ENCODE results near the gene JUN. TPM values are rescaled to one million over a fixed set of nuclear protein-coding genes. Genes with fewer than 3 reads are reported as not detected.

Gene JUN
- total and polyA plus RNA-seq, 4 donors: 15.0 to 29.8 (median 17.5) TPM

DNA sequence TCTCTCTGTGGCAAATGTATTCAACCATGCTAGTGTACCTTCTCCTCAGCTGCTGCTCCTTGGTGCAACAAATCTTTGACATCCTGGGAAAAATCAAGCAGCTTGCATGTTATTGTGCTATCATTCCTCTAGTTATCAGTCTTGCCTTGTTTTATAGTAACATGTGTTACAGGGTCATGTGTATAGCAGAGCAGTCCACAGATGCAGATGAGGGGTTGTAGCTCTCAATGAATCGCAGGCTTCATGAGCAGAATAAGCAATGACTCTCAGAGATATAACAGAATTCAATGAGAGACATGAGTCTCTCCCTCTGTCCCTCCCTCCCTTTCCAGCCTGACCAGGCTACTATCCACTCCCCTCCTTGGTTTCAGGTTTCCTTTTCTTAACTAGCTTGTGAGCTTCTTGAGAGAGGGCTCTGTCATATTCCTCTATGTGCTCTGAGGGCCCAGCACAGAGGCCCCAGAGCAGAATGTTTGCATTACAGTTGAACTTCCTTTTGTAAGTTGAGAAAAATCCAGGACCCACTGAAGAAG lies 15.1 kb upstream of the JUN start:
- Histone ChIP-seq H3K27ac (ENCODE audit: low read depth in 1 of 2, low read length in 2 of 2) (no peak overlapping the region), H3K4me1 (ENCODE audit: control insufficient read depth in 4 of 4, insufficient read depth in 4 of 4, low read length in 3 of 4) (peaks cover 4 to 12% (median 6%) of the 10 kb centered on the region in 4 donors), H3K4me3 (ENCODE audit: low read depth in 1 of 3, low read length in 3 of 3) (no peak overlapping the region), H3K36me3 (ENCODE audit: control insufficient read depth in 4 of 4, insufficient read depth in 3 of 4, low read depth in 1 of 4, low read length in 3 of 4) (no peaks in the 10 kb centered on the region), H3K9ac (ENCODE audit: low read depth in 1 of 2, low read length in 2 of 2) (no peak overlapping the region), H3K9me3 (ENCODE audit: control insufficient read depth in 4 of 4, low read length in 3 of 4) (no peaks in the 10 kb centered on the region), H3K27me3 (ENCODE audit: control insufficient read depth in 4 of 4, insufficient read depth in 4 of 4, low read length in 3 of 4) (no peaks in the 10 kb centered on the region)
- no peak for DNase-seq (ENCODE audit: low spot score)
- no peak for TF ChIP-seq EGR1 (IDR thresholded peaks at IDR 0.05; ENCODE audit: low read depth in 2 of 2)
- 97% methylated on average over 1 of the region's 1 CpG for WGBS

DNA sequence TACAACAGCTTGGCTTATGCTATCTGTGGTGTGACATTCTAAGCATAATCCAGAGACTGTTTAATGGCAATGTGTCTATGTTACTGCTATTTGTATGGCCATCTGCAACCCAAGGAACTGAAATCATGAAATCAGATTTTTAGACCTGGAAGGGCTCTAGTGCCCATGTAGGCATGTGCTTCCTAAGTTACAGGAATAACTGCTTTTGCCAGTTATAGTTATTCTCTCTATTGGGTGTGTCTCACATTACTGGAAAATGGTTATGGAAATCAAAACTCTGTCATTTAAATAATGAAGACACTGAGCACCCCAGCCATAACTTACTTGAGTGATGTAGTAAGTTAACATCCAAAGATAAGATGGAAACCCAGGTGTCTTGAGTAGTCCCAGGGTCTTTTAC lies 12.6 kb upstream of the JUN start:
- Histone ChIP-seq H3K36me3 (ENCODE audit: control insufficient read depth in 4 of 4, insufficient read depth in 3 of 4, low read depth in 1 of 4, low read length in 3 of 4) (no peaks in the 10 kb centered on the region), H3K9me3 (ENCODE audit: control insufficient read depth in 4 of 4, low read length in 3 of 4) (no peaks in the 10 kb centered on the region), H3K4me3 (ENCODE audit: low read depth in 1 of 3, low read length in 3 of 3) (no peak overlapping the region), H3K4me1 (ENCODE audit: control insufficient read depth in 4 of 4, insufficient read depth in 4 of 4, low read length in 3 of 4) (peaks cover 0 to 5% (median 0%) of the 10 kb centered on the region in 4 donors), H3K27me3 (ENCODE audit: control insufficient read depth in 4 of 4, insufficient read depth in 4 of 4, low read length in 3 of 4) (no peaks in the 10 kb centered on the region), H3K27ac (ENCODE audit: low read depth in 1 of 2, low read length in 2 of 2) (no peak overlapping the region), H3K9ac (ENCODE audit: low read depth in 1 of 2, low read length in 2 of 2) (no peak overlapping the region)
- DNase-seq (ENCODE audit: low spot score): no peak
- TF ChIP-seq CTCF (IDR thresholded peaks at IDR 0.05; ENCODE audit: low read depth, low read length, missing input control) (no peak), HNF4G (IDR thresholded peaks at IDR 0.05) (no peak), NR2F2 (IDR thresholded peaks at IDR 0.05) (no peak), HNF4A (conservative IDR thresholded peaks at IDR 0.05) (no peak), RXRA (IDR thresholded peaks at IDR 0.05) (no peak), EGR1 (IDR thresholded peaks at IDR 0.05; ENCODE audit: low read depth in 2 of 2) (no peak), SP1 (IDR thresholded peaks at IDR 0.05) (no peak), ZBTB33 (IDR thresholded peaks at IDR 0.05) (no peak), FOXA2 (IDR thresholded peaks at IDR 0.05) (no peak), FOXA1 (IDR thresholded peaks at IDR 0.05) (no peak), YY1 (IDR thresholded peaks at IDR 0.05) (no peak), TAF1 (conservative IDR thresholded peaks at IDR 0.05) (no peak), JUND (IDR thresholded peaks at IDR 0.05) (no peak)

DNA sequence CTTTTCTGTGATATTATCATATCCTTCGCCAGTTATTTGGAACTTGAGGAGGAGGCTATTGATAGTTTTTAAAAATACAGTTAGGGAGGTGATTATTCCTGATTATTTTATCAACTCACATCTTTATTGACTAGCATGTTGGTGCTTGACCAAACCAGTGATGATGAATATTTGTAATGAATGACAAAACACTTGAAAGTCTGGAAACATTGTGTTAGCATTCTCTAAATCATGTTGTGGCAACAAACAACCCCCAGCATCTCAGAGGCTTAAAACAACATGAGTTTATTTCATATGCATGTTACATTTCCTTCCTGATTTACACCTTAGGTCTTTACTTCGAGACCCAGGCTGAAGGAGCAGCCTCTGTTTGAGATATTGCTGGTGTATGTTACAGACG lies 10.7 kb upstream of the JUN start:
- no peak for TF ChIP-seq YY1 (IDR thresholded peaks at IDR 0.05)
- TF ChIP-seq FOXA2 (IDR thresholded peaks at IDR 0.05): no peak
- Histone ChIP-seq H3K27me3 (ENCODE audit: control insufficient read depth in 4 of 4, insufficient read depth in 4 of 4, low read length in 3 of 4) (no peaks in the 10 kb centered on the region), H3K27ac (ENCODE audit: low read depth in 1 of 2, low read length in 2 of 2) (no peak overlapping the region), H3K4me3 (ENCODE audit: low read depth in 1 of 3, low read length in 3 of 3) (no peak overlapping the region), H3K9ac (ENCODE audit: low read depth in 1 of 2, low read length in 2 of 2) (no peak overlapping the region), H3K4me1 (ENCODE audit: control insufficient read depth in 4 of 4, insufficient read depth in 4 of 4, low read length in 3 of 4) (peaks cover 0 to 5% (median 0%) of the 10 kb centered on the region in 4 donors), H3K9me3 (ENCODE audit: control insufficient read depth in 4 of 4, low read length in 3 of 4) (no peaks in the 10 kb centered on the region), H3K36me3 (ENCODE audit: control insufficient read depth in 4 of 4, insufficient read depth in 3 of 4, low read depth in 1 of 4, low read length in 3 of 4) (no peaks in the 10 kb centered on the region)
- DNase-seq (ENCODE audit: low spot score): no peak
- WGBS: 92% methylated on average over 3 of the region's 3 CpGs

All from liver (tissue), 9 donors.